Common myeloid progenitor, CD34-positive (primary cell): ENCODE measurements around the gene METTL21A. TPM values are rescaled to one million over a fixed set of nuclear protein-coding genes. Genes with fewer than 3 reads are reported as not detected.

Source experiments
- CTCF ChIA-PET: fragments of 350-600 bp; sonication (Branson Sonifier 250); formaldehyde crosslinking; loops from one replicate; lab custom pipeline; 2021; ENCODE audit warnings: antibody characterized with exemption; lab: Charles Lee
- POLR2A ChIA-PET: fragments of 350-600 bp; sonication (Branson Sonifier 250); formaldehyde crosslinking; loops from one replicate; lab custom pipeline; 2021; ENCODE audit warnings: antibody characterized with exemption; lab: Charles Lee
- DNase-seq, 3 donors: peaks; one replicate each; pipeline versions ENCODE4 v3.0.0 to v3.0.0-alpha.2; 2013
- H3K27ac ChIP-seq, 2 experiments: 1 replicate in 1 of 2; 2 replicates in 1 of 2; pipeline ENCODE4 v1.7.0; 2013; ENCODE audit warnings: inconsistent platforms in 2 of 2, low read length in 2 of 2, mild to moderate bottlenecking in 2 of 2, low read depth in 1 of 2, moderate library complexity in 1 of 2; ENCODE audit not compliant: severe bottlenecking in 2 of 2, insufficient read depth in 1 of 2, poor library complexity in 1 of 2
- H3K27me3 ChIP-seq, 5 experiments: replicated peaks in 2 of 5; 1 replicate in 3 of 5; 2 replicates in 2 of 5; pipeline versions ENCODE4 v1.6.1 to v1.7.0; 2013; ENCODE audit warnings: low read length in 4 of 5, mild to moderate bottlenecking in 2 of 5, moderate library complexity in 2 of 5, inconsistent platforms in 1 of 5; ENCODE audit not compliant: insufficient read depth in 5 of 5, control insufficient read depth in 4 of 5
- H3K36me3 ChIP-seq, 4 experiments: 1 replicate in 2 of 4; 2 replicates in 2 of 4; pipeline versions ENCODE4 v1.6.1 to v1.7.0; 2013; ENCODE audit warnings: low read length in 3 of 4, control low read depth in 1 of 4, mild to moderate bottlenecking in 1 of 4; ENCODE audit not compliant: control insufficient read depth in 4 of 4, insufficient read depth in 4 of 4
- H3K4me1 ChIP-seq, 4 experiments: 1 replicate in 3 of 4; 2 replicates in 1 of 4; pipeline versions ENCODE4 v1.6.1 to v1.7.1; 2013; ENCODE audit warnings: low read length in 3 of 4, mild to moderate bottlenecking in 3 of 4, control low read depth in 1 of 4, inconsistent platforms in 1 of 4, moderate library complexity in 1 of 4; ENCODE audit not compliant: control insufficient read depth in 4 of 4, insufficient read depth in 4 of 4; ENCODE audit errors: control extremely low read depth in 1 of 4
- H3K4me3 ChIP-seq, 7 experiments: 1 replicate in 4 of 7; 2 replicates in 3 of 7; pipeline versions ENCODE4 v1.5.1 to v1.7.0; 2013; ENCODE audit warnings: mild to moderate bottlenecking in 7 of 7, low read length in 6 of 7, moderate library complexity in 6 of 7, inconsistent platforms in 2 of 7, low read depth in 2 of 7, control low read depth in 1 of 7; ENCODE audit not compliant: insufficient read depth in 4 of 7, control insufficient read depth in 1 of 7; ENCODE audit errors: extremely low read depth in 1 of 7
- H3K9me3 ChIP-seq, 5 experiments: 1 replicate in 4 of 5; 2 replicates in 1 of 5; pipeline versions ENCODE4 v1.6.1 to v1.7.1; 2013; ENCODE audit warnings: low read length in 4 of 5, mild to moderate bottlenecking in 2 of 5, inconsistent platforms in 1 of 5, low read depth in 1 of 5, moderate library complexity in 1 of 5; ENCODE audit not compliant: control insufficient read depth in 4 of 5, insufficient read depth in 2 of 5; ENCODE audit errors: control extremely low read depth in 1 of 5
- WGBS: methylation state at CpG from one replicate; pipeline ENCODE4 v1.1.5; 2013; ENCODE audit not compliant: insufficient coverage; 5-methylcytosine and 5-hydroxymethylcytosine counted together
- polyA plus RNA-seq: library from polyadenylated mRNA; unstranded; fragments of 120-200 nt; gene quantifications from one replicate; pipeline ENCODE4 v1.2.1, GENCODE V29; 2013

METTL21A gene
- polyA plus RNA-seq: 40.0 TPM

GRCh38 chr2:207625014-207625907 lies at the start of gene METTL21A:
Gene METTL21A (minus strand): TSS chr2:207625394. CDS start chr2:207624375, 1,019 bp downstream.
- CTCF ChIA-PET: interaction anchor here (0.6 to 5.4 kb wide), 21 partner anchors 8 to 416 kb away, joined by 3 to 33 read pairs (median 5); partner anchors contain the start of genes CCNYL1 and CREB1
- Histone ChIP-seq H3K27me3 (no peaks in the 10 kb centered on the region), H3K4me1 (peaks cover 5 to 56% (median 30%) of the 10 kb centered on the region in 4 experiments), H3K4me3 (peak within 1 kb of the TSS; percentile 78 to 96 (median 90)), H3K9me3 (no peaks in the 10 kb centered on the region), H3K27ac (peak within 1 kb of the TSS; percentile 92 to 95), H3K36me3 (peaks cover 5 to 21% (median 14%) of the 10 kb centered on the region in 4 experiments)
- peak; percentile 95 to 98 (median 97) for DNase-seq
- WGBS: 0% methylated on average over 79 of the region's 92 CpGs
- POLR2A ChIA-PET: interaction anchor here (1.1 to 2.3 kb wide), 4 partner anchors 54 to 95 kb away, joined by 4 to 11 read pairs (median 8); partner anchors contain the start of genes CCNYL1 and CREB1

DNA sequence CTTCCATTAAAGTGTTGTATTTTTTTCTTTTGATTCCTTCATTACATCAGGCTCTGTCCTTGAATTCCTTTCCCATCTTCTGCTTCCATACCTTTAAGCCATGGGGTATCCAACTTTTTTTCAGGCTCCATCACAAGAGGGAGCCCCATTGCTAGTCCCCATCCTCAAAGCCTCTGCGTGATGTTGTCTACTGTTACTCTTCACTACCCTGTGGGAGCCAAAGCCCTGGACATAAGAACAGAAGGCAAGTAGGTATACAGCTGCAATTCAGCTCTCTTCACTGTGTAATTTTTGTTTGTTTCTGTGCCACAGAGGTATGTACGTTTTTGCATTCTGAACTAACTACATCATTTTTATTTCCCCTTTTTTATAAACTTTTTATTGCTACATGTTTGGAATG lies 49.6 kb upstream of the METTL21A start:
- WGBS: 100% methylated on average over 1 of the region's 2 CpGs
- POLR2A ChIA-PET: no interaction called here
- H3K4me3 ChIP-seq: no peak overlapping the region
- no peaks in the 10 kb centered on the region for H3K36me3 ChIP-seq
- no peaks in the 10 kb centered on the region for H3K27me3 ChIP-seq
- H3K4me1 ChIP-seq: peaks cover 0 to 2% (median 0%) of the 10 kb centered on the region in 4 experiments
- CTCF ChIA-PET: interaction anchor here (0.6 to 2.2 kb wide), 3 partner anchors 10 to 20 kb away, joined by 3 to 5 read pairs (median 3); no protein-coding TSS in a partner anchor
- H3K27ac ChIP-seq: no peak overlapping the region
- no peak for DNase-seq
- no peaks in the 10 kb centered on the region for H3K9me3 ChIP-seq

DNA sequence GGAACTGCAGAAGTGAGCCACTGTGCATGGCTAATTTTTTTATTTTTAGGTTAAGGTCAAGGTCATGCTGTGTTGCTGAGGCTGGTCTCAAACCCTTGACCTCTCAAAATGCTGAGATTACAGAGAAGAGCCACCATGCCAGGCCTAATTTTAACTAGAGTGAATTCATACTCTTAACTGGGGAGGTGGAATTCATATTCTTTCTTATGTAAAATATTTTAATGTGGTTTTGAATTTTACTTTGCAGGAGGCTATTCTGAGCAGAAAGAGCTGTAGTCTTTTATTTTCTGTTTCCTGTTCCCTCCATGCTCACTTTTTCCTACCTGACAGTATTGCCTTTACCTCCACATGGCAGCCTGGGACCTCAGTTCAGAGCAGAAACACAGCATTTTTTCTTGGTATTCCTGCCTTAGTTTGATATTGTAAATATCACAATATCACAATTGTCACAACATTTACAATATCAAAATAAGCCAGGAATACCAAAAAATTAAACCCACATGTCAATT lies 49.1 kb upstream of the METTL21A start:
- Histone ChIP-seq H3K27ac (no peak overlapping the region), H3K4me3 (no peak overlapping the region), H3K4me1 (peaks cover 0 to 2% (median 0%) of the 10 kb centered on the region in 4 experiments), H3K27me3 (no peaks in the 10 kb centered on the region), H3K36me3 (no peaks in the 10 kb centered on the region), H3K9me3 (no peaks in the 10 kb centered on the region)
- ChIA-PET CTCF (interaction anchor here (0.8 to 2.2 kb wide), 2 partner anchors 13 to 20 kb away, joined by 3 to 5 read pairs; no protein-coding TSS in a partner anchor), POLR2A (no interaction called here)
- DNase-seq: no peak

GRCh38 chr2:207673431-207673830 lies 48.2 kb upstream of the METTL21A start:
- Histone ChIP-seq H3K36me3 (no peaks in the 10 kb centered on the region), H3K4me1 (peaks cover 0 to 2% (median 0%) of the 10 kb centered on the region in 4 experiments), H3K27me3 (no peaks in the 10 kb centered on the region), H3K9me3 (no peaks in the 10 kb centered on the region), H3K27ac (no peak overlapping the region), H3K4me3 (no peak overlapping the region)
- POLR2A ChIA-PET: no interaction called here
- no CpG with 5 or more reads among the region's 2 CpGs for WGBS
- CTCF ChIA-PET: no interaction called here
- DNase-seq: no peak

DNA sequence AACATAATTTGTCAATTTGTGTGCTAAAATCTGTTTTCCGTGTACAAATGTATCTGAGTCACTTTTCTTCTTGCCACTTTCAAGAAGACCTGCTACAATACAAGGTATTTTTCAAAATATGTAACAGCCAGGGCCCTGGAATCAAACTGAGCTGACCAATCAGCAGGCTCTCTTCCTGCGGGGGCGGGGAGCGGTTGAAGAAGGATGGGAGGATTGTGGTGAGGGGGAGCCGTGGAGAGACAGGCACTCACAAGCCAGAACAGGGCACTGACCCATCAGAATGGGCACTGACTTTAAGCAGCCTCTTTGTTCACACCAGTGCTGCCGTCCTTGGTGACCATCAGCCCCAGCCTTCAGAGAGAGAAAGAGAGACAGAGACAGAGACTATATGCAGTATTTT lies 45.7 kb upstream of the METTL21A start:
- Histone ChIP-seq H3K9me3 (no peaks in the 10 kb centered on the region), H3K4me3 (no peak overlapping the region), H3K27me3 (no peaks in the 10 kb centered on the region), H3K4me1 (peaks cover 0 to 3% (median 1%) of the 10 kb centered on the region in 4 experiments), H3K36me3 (no peaks in the 10 kb centered on the region), H3K27ac (no peak overlapping the region)
- CTCF ChIA-PET: no interaction called here
- POLR2A ChIA-PET: interaction anchor here (1.0 kb wide), 1 partner anchor 42 kb away, joined by 8 read pairs; no protein-coding TSS in a partner anchor
- no peak for DNase-seq
- WGBS: 98% methylated on average over 5 of the region's 6 CpGs

- 71% methylated on average over 3 of the region's 5 CpGs for WGBS
- H3K4me1 ChIP-seq: peaks cover 0 to 3% (median 0%) of the 10 kb centered on the region in 4 experiments
- CTCF ChIA-PET: no interaction called here
- no peak overlapping the region for H3K27ac ChIP-seq
- H3K27me3 ChIP-seq: no peaks in the 10 kb centered on the region
- H3K9me3 ChIP-seq: no peaks in the 10 kb centered on the region
- H3K4me3 ChIP-seq: no peak overlapping the region
- no peak for DNase-seq
- no peaks in the 10 kb centered on the region for H3K36me3 ChIP-seq
- POLR2A ChIA-PET: no interaction called here
These were observed 38.8 kb upstream of the METTL21A start for GRCh38 chr2:207663870-207664545.
